Measurements from ENCODE around the gene TCP11L2. TPM values are rescaled to one million over a fixed set of nuclear protein-coding genes. Genes with fewer than 3 reads are reported as not detected.
A peak's percentile ranks its signal among the peaks of the same experiment; 100 is the strongest.

The TCP11L2 gene
- total RNA-seq, 1 experiment from 2014 or later = 10.2 TPM

DNA sequence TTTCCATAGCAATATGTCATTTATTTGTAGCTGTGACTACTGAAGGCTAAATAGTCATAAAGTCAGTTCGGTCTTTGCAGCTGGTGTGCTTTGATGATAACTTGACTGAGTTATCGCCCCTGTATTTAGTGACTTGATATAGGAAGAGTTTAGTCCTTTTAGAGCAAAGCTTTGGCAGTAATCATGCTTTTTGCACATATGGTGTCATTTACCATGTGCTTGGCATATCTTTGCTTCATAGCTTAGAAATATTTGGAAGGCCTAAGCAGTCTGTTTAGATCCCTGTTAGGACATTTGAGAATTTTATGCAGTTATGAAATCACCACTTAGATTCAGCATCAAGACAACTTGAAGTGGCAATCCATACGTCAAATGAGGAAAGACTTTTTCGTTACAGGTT, 86.6 kb downstream of the TCP11L2 start:
- no TSS peak for BruUV-seq (replicated peaks)
- no peak for DNase-seq (ENCODE audit: unreplicated experiment)
- peaks cover 30% of the 10 kb centered on the region for H3K36me3 Mint-ChIP-seq (ENCODE audit: insufficient read depth, unreplicated experiment)
- H3K27ac Mint-ChIP-seq (ENCODE audit: low read depth, unreplicated experiment) = peak overlapping the region; percentile 23
- ChIA-PET CTCF (interaction anchor here (0.7 to 5.2 kb wide), 4 partner anchors 31 to 531 kb away, joined by 3 to 58 read pairs (median 8); no protein-coding TSS in a partner anchor), POLR2A (no interaction called here)
- H3K4me3 Mint-ChIP-seq (ENCODE audit: unreplicated experiment) = no peak overlapping the region
- no peaks in the 10 kb centered on the region for H3K9me3 Mint-ChIP-seq (ENCODE audit: unreplicated experiment)
- no peaks in the 10 kb centered on the region for H3K4me1 Mint-ChIP-seq (ENCODE audit: insufficient read depth, unreplicated experiment)
- no peaks in the 10 kb centered on the region for H3K27me3 Mint-ChIP-seq (ENCODE audit: insufficient read depth, unreplicated experiment)
- TF ChIP-seq, protein P1, sequence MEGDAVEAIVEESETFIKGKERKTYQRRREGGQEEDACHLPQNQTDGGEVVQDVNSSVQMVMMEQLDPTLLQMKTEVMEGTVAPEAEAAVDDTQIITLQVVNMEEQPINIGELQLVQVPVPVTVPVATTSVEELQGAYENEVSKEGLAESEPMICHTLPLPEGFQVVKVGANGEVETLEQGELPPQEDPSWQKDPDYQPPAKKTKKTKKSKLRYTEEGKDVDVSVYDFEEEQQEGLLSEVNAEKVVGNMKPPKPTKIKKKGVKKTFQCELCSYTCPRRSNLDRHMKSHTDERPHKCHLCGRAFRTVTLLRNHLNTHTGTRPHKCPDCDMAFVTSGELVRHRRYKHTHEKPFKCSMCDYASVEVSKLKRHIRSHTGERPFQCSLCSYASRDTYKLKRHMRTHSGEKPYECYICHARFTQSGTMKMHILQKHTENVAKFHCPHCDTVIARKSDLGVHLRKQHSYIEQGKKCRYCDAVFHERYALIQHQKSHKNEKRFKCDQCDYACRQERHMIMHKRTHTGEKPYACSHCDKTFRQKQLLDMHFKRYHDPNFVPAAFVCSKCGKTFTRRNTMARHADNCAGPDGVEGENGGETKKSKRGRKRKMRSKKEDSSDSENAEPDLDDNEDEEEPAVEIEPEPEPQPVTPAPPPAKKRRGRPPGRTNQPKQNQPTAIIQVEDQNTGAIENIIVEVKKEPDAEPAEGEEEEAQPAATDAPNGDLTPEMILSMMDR (IDR thresholded peaks at IDR 0.05; ENCODE audit: unreplicated experiment) = no peak
- intact Hi-C loops (cut with micrococcal nuclease) = loop anchor here (10.0 kb wide), 1 partner anchor 706 kb away; the partner anchor contains the start of gene CRY1

DNA sequence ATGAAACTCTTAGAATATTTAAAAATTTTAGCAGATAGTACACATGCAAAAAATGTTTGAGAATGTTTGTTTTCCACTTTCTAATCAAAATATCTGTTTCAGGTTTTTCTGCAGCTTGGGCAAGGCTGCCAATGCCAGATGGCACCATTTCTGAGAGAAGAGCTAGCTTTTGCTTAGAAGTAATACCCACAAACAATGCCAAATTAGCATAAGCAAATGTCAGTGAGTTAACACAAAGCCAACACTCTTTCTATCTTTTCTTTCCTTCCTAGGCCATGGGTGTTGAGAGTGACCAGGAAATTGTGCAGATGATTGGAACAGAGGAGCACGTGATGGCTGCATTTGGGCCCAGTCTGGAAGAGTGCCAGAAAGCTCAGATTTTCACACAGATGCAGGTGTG, 90.2 kb downstream of the TCP11L2 start:
- intact Hi-C loops (cut with micrococcal nuclease) = no loop called here
- POLR2A ChIA-PET = no interaction called here
- Mint-ChIP-seq H3K27me3 (ENCODE audit: insufficient read depth, unreplicated experiment) (no peaks in the 10 kb centered on the region), H3K36me3 (ENCODE audit: insufficient read depth, unreplicated experiment) (peaks cover 37% of the 10 kb centered on the region), H3K4me3 (ENCODE audit: unreplicated experiment) (no peak overlapping the region), H3K27ac (ENCODE audit: low read depth, unreplicated experiment) (no peak overlapping the region), H3K4me1 (ENCODE audit: insufficient read depth, unreplicated experiment) (no peaks in the 10 kb centered on the region), H3K9me3 (ENCODE audit: unreplicated experiment) (no peaks in the 10 kb centered on the region)
- CTCF ChIA-PET = interaction anchor here (1.3 kb wide), 1 partner anchor 9 kb away, joined by 3 read pairs; no protein-coding TSS in a partner anchor
- TF ChIP-seq, protein P1 (IDR thresholded peaks at IDR 0.05; ENCODE audit: unreplicated experiment) = no peak
- no TSS peak for BruUV-seq (replicated peaks)
- DNase-seq (ENCODE audit: unreplicated experiment) = no peak

Other genes with a start within 250 kb of the TCP11L2 start
- 2.6 and 3.4 TPM in 2 replicates for gene NUAK1, start 163.8 kb upstream of the TCP11L2 start, total RNA-seq (2022)
- 101 and 118 TPM in 2 replicates for gene CKAP4, start 54.7 kb upstream of the TCP11L2 start, total RNA-seq (2022)
- 11.1 and 15.7 TPM in 2 replicates for gene POLR3B, start 55.0 kb downstream of the TCP11L2 start, total RNA-seq (2022)

Data from MCF 10A (cell line).